A673 (cell line): ENCODE data around the gene CLIC4. TPM values are rescaled to one million over a fixed set of nuclear protein-coding genes. Genes with fewer than 3 reads are reported as not detected.
"Not testable (repeated sequence)": the region's sequence is repeated elsewhere in the genome, so short reads cannot be mapped to it uniquely, and the experiment has no call there.

Experiments
- BruUV-seq: library from RNA; stranded (reverse); fragments of 400-500 nt; replicated peaks from 2 replicates; lab custom pipeline; 2021; lab: Mats Ljungman, UMichigan
- CTCF ChIA-PET: fragments of 300-600 bp; sonication (Branson Sonifier 250); formaldehyde crosslinking; loops from one replicate; lab custom pipeline; 2022; ENCODE audit warnings: antibody characterized with exemption; lab: Charles Lee
- POLR2A ChIA-PET: fragments of 300-600 bp; sonication (Branson Sonifier 250); formaldehyde crosslinking; loops from one replicate; lab custom pipeline; 2022; ENCODE audit warnings: antibody characterized with exemption; ENCODE audit not compliant: low non-redundant PET; lab: Charles Lee
- DNase-seq: peaks from one replicate; pipeline ENCODE4 v3.0.0-alpha.2; 2015; ENCODE audit warnings: low spot score
- H3K27ac ChIP-seq: fragments of 200-600 bp; sonication (generic); 2 replicates; pipeline ENCODE4 v1.5.1; 2016; ENCODE audit warnings: mixed run types, low read depth, mild to moderate bottlenecking, mixed read lengths, antibody characterized with exemption, low read length; ENCODE audit not compliant: poor library complexity, severe bottlenecking
- H3K27me3 ChIP-seq: fragments of 200-600 bp; sonication (generic); replicated peaks from 2 replicates; pipeline ENCODE4 v1.6.1; 2017; ENCODE audit warnings: mixed run types, low read depth, mild to moderate bottlenecking, mixed read lengths, antibody characterized with exemption, low read length; ENCODE audit not compliant: insufficient read depth, poor library complexity
- H3K36me3 ChIP-seq: fragments of 200-600 bp; sonication (generic); 2 replicates; pipeline ENCODE4 v1.6.1; 2016; ENCODE audit warnings: mixed run types, mild to moderate bottlenecking, mixed read lengths, antibody characterized with exemption, low read length; ENCODE audit not compliant: insufficient read depth, poor library complexity, severe bottlenecking
- H3K4me1 ChIP-seq: fragments of 200-600 bp; sonication (generic); 2 replicates; pipeline ENCODE4 v1.6.1; 2017; ENCODE audit warnings: mixed run types, mild to moderate bottlenecking, mixed read lengths, antibody characterized with exemption, low read length; ENCODE audit not compliant: insufficient read depth, poor library complexity, severe bottlenecking
- H3K4me3 ChIP-seq: fragments of 200-600 bp; sonication (generic); 2 replicates; pipeline ENCODE4 v1.5.1; 2016; ENCODE audit warnings: low read depth, mixed run types, mild to moderate bottlenecking, mixed read lengths, low read length; ENCODE audit not compliant: poor library complexity, severe bottlenecking
- H3K9me3 ChIP-seq: fragments of 200-600 bp; sonication (generic); 2 replicates; pipeline ENCODE4 v1.6.1; 2016; ENCODE audit warnings: mixed run types, low read depth, mild to moderate bottlenecking, mixed read lengths, antibody characterized with exemption, low read length; ENCODE audit not compliant: poor library complexity, severe bottlenecking
- CTCF ChIP-seq: fragments of 300-800, 200-600 bp; sonication (generic); conservative IDR thresholded peaks from 2 replicates; pipeline ENCODE4 v1.5.1; 2017; ENCODE audit warnings: low read depth, mild to moderate bottlenecking, antibody characterized with exemption, low read length, moderate library complexity, mixed read lengths
- EZH2 ChIP-seq: fragments of 200-600 bp; sonication (generic); IDR thresholded peaks from 2 replicates; pipeline ENCODE4 v1.6.1; 2017; ENCODE audit warnings: borderline replicate concordance, low read depth, mild to moderate bottlenecking, mixed read lengths, antibody characterized with exemption, low read length; ENCODE audit not compliant: poor library complexity, severe bottlenecking
- intact Hi-C: fragments of 100-400 bp; cut with micrococcal nuclease; formaldehyde crosslinking; loops from one replicate; pipeline ENCODE4 v1.10.0; 2022; ENCODE audit not compliant: unreplicated experiment
- total RNA-seq: library from RNA; stranded (reverse); gene quantifications from 2 replicates; pipeline ENCODE4 v1.2.3, GENCODE V29; 2021

Gene CLIC4
- total RNA-seq, 1 experiment from 2014 or later = 207 TPM

- CTCF ChIA-PET = no interaction called here
- no TSS peak for BruUV-seq
- Histone ChIP-seq H3K27ac (no peak overlapping the region), H3K4me3 (no peak overlapping the region), H3K27me3 (no peaks in the 10 kb centered on the region), H3K9me3 (no peaks in the 10 kb centered on the region), H3K36me3 (no peaks in the 10 kb centered on the region), H3K4me1 (peaks cover 34% of the 10 kb centered on the region)
- no peak for DNase-seq
- TF ChIP-seq EZH2 = no peak
- TF ChIP-seq CTCF = no peak
- intact Hi-C loops = no loop called here
- POLR2A ChIA-PET = interaction anchor here (0.8 kb wide), 1 partner anchor 9 kb away, joined by 4 read pairs; the partner anchor contains the start of gene CLIC4
Measured at GRCh38 chr1:24754229-24754628, 9.0 kb downstream of the CLIC4 start.

DNA sequence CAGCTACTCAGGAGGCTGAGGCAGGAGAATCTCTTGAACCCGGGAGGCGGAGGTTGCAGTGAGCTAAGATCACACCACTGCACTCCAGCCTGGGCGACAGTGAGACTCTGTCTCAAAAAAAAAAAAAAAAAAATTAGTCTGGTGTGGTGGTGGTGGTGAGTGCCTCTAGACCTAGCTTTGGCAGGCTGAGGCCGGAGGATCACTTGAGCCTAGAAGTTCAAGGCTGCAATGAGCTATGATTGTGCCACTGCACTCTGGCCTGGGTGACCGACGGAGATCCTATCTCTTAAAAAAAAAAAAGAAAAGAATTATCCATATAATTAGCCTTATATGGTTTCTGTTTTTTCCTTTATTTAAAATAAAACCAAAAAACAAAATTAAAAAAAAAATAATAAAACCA is 10.1 kb downstream of the CLIC4 start:
- H3K4me3 ChIP-seq, POLR2A ChIA-PET, BruUV-seq, H3K36me3 ChIP-seq, DNase-seq, CTCF ChIA-PET, H3K27ac ChIP-seq, intact Hi-C loops, H3K27me3 ChIP-seq, H3K9me3 ChIP-seq: not testable (repeated sequence)
- peaks cover 33% of the 10 kb centered on the region for H3K4me1 ChIP-seq

GRCh38 chr1:24756395-24756794 is 11.1 kb downstream of the CLIC4 start:
- H3K4me3 ChIP-seq = no peak overlapping the region
- intact Hi-C loops = no loop called here
- no peaks in the 10 kb centered on the region for H3K9me3 ChIP-seq
- H3K27ac ChIP-seq = no peak overlapping the region
- DNase-seq = no peak
- ChIA-PET CTCF (no interaction called here), POLR2A (interaction anchor here (0.7 kb wide), 1 partner anchor 129 kb away, joined by 10 read pairs; no protein-coding TSS in a partner anchor)
- no peaks in the 10 kb centered on the region for H3K27me3 ChIP-seq
- peaks cover 26% of the 10 kb centered on the region for H3K4me1 ChIP-seq
- no TSS peak for BruUV-seq
- H3K36me3 ChIP-seq = no peaks in the 10 kb centered on the region
- no peak for TF ChIP-seq EZH2
- TF ChIP-seq CTCF = no peak

- H3K27ac ChIP-seq = no peak overlapping the region
- no peak overlapping the region for H3K4me3 ChIP-seq
- no peaks in the 10 kb centered on the region for H3K9me3 ChIP-seq
- TF ChIP-seq CTCF (no peak), EZH2 (no peak)
- ChIA-PET POLR2A (no interaction called here), CTCF (no interaction called here)
- no TSS peak for BruUV-seq
- intact Hi-C loops = no loop called here
- peaks cover 24% of the 10 kb centered on the region for H3K4me1 ChIP-seq
- no peaks in the 10 kb centered on the region for H3K27me3 ChIP-seq
- H3K36me3 ChIP-seq = no peaks in the 10 kb centered on the region
- no peak for DNase-seq
Measured at GRCh38 chr1:24759492-24759891, 14.2 kb downstream of the CLIC4 start.
